HG03064 (cell line): ENCODE measurements around the gene E2F4.
A peak's percentile ranks its signal among the peaks of the same experiment; 100 is the strongest.

Experiments used
- ATAC-seq: cut with Tn5 transposase; IDR thresholded peaks from one replicate; pipeline ENCODE4 v1.9.1; 2021; ENCODE audit warnings: low read depth; ENCODE audit not compliant: unreplicated experiment

E2F4 gene

GRCh38 chr16:67206838-67207248 is 14.9 kb downstream of the E2F4 start:
- ATAC-seq: no peak

GRCh38 chr16:67207249-67208091 is 15.5 kb downstream of the E2F4 start:
- no peak for ATAC-seq

- no peak for ATAC-seq
Measured at GRCh38 chr16:67208154-67208896, 16.4 kb downstream of the E2F4 start.

GRCh38 chr16:67209565-67209964 is 17.6 kb downstream of the E2F4 start:
- no peak for ATAC-seq

- ATAC-seq: no peak
Measured at GRCh38 chr16:67210069-67210937, 18.3 kb downstream of the E2F4 start.

GRCh38 chr16:67211674-67212073 is 19.7 kb downstream of the E2F4 start:
- ATAC-seq: no peak

GRCh38 chr16:67212766-67213165 is 20.8 kb downstream of the E2F4 start:
- no peak for ATAC-seq

- no peak for ATAC-seq
Measured at GRCh38 chr16:67213197-67214019, 21.5 kb downstream of the E2F4 start.

- ATAC-seq: no peak
Measured at GRCh38 chr16:67215706-67216105, 23.8 kb downstream of the E2F4 start.

- no peak for ATAC-seq
Measured at GRCh38 chr16:67216612-67217490, 24.9 kb downstream of the E2F4 start.

- no peak for ATAC-seq
Measured at GRCh38 chr16:67223992-67224391, 32.0 kb downstream of the E2F4 start.

GRCh38 chr16:67226295-67226803 is 34.4 kb downstream of the E2F4 start:
- no peak for ATAC-seq

- ATAC-seq: peak; percentile 88
Measured at GRCh38 chr16:67226804-67227566, 35.0 kb downstream of the E2F4 start, which contains the start of gene TMEM208. TMEM208 (plus strand) TSS chr16:67227130; CDS start chr16:67227219, 89 bp downstream.

GRCh38 chr16:67227567-67227921 is 35.6 kb downstream of the E2F4 start:
- no peak for ATAC-seq

- ATAC-seq: no peak
Measured at GRCh38 chr16:67228034-67228785, 36.3 kb downstream of the E2F4 start.

GRCh38 chr16:67228905-67229304 is 37.0 kb downstream of the E2F4 start:
- no peak for ATAC-seq
